NCI-H1694 (cell line): ENCODE results near the gene SLC35E1.
"Not testable (repeated sequence)": the region's sequence is repeated elsewhere in the genome, so short reads cannot be mapped to it uniquely, and the experiment has no call there.

Experiments used
- DNase-seq: peaks from one replicate; lab custom pipeline; 2025; lab: John Stamatoyannopoulos, UW

The SLC35E1 gene

GRCh38 chr19:16581971-16582343, 9.7 kb upstream of the SLC35E1 start:
- DNase-seq: no peak

GRCh38 chr19:16581145-16581970, 9.1 kb upstream of the SLC35E1 start:
- no peak for DNase-seq

GRCh38 chr19:16579381-16579780, 7.2 kb upstream of the SLC35E1 start:
- DNase-seq: no peak

GRCh38 chr19:16577531-16577985, 5.3 kb upstream of the SLC35E1 start:
- DNase-seq: no peak

GRCh38 chr19:16576690-16577530, 4.7 kb upstream of the SLC35E1 start:
- DNase-seq: no peak

- DNase-seq: no peak
Measured at GRCh38 chr19:16575861-16576689, 3.9 kb upstream of the SLC35E1 start.

GRCh38 chr19:16575282-16575681, 3.1 kb upstream of the SLC35E1 start:
- DNase-seq: no peak

- DNase-seq: no peak
Measured at GRCh38 chr19:16573925-16574324, 1.7 kb upstream of the SLC35E1 start.

- DNase-seq: no peak
Measured at GRCh38 chr19:16573296-16573695, 1.1 kb upstream of the SLC35E1 start.

GRCh38 chr19:16571822-16572331, 338 bp downstream of the SLC35E1 start:
- no peak for DNase-seq

GRCh38 chr19:16571283-16571682, 932 bp downstream of the SLC35E1 start:
- DNase-seq: no peak

- no peak for DNase-seq
Measured at GRCh38 chr19:16569609-16570320, 2.5 kb downstream of the SLC35E1 start.

- no peak for DNase-seq
Measured at GRCh38 chr19:16566702-16567101, 5.5 kb downstream of the SLC35E1 start.

- no peak for DNase-seq
Measured at GRCh38 chr19:16566161-16566560, 6.1 kb downstream of the SLC35E1 start.

- DNase-seq: no peak
Measured at GRCh38 chr19:16564842-16565241, 7.4 kb downstream of the SLC35E1 start.

GRCh38 chr19:16562608-16563025, 9.6 kb downstream of the SLC35E1 start:
- no peak for DNase-seq

- DNase-seq: peak; percentile 15
Measured at GRCh38 chr19:16561382-16561781, 10.8 kb downstream of the SLC35E1 start.

- DNase-seq: no peak
Measured at GRCh38 chr19:16559780-16560276, 12.4 kb downstream of the SLC35E1 start.

- DNase-seq: no peak
Measured at GRCh38 chr19:16554776-16555175, 17.4 kb downstream of the SLC35E1 start.

- DNase-seq: not testable (repeated sequence)
Measured at GRCh38 chr19:16551902-16552301, 20.3 kb downstream of the SLC35E1 start.

- no peak for DNase-seq
Measured at GRCh38 chr19:16548956-16549355, 23.3 kb downstream of the SLC35E1 start.
